Measurements from ENCODE around the gene GRHL1. TPM values are rescaled to one million over a fixed set of nuclear protein-coding genes. Genes with fewer than 3 reads are reported as not detected.
A peak's percentile ranks its signal among the peaks of the same experiment; 100 is the strongest.

Gene GRHL1
- total and polyA plus RNA-seq, 4 donors = 3.6 to 13.7 (median 6.1) TPM

DNA sequence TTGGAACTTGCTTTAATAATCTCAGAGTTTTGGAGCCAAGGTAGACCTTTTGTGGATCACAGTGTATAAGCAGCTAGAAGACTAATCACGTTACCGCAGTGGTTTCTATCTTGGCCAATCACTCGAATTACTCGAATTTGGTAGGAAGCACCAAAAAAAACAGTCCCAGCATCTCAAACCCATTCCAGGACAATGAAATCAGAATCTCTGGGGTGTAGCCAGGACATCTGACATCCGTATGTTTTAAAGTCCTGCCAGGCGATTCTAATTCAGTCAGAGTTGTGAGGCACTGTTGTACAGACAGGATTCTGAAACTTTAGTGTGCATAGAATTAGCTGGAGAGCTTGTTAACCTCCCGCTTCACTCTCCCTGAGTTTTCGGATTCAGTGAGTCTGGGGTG, 30.8 kb downstream of the GRHL1 start:
- peaks cover 2 to 16% (median 4%) of the 10 kb centered on the region in 4 donors for H3K36me3 ChIP-seq (ENCODE audit: control insufficient read depth in 4 of 4, insufficient read depth in 3 of 4, low read depth in 1 of 4, low read length in 3 of 4)
- H3K27ac ChIP-seq (ENCODE audit: low read depth in 1 of 2, low read length in 2 of 2) = no peak overlapping the region
- H3K27me3 ChIP-seq (ENCODE audit: control insufficient read depth in 4 of 4, insufficient read depth in 4 of 4, low read length in 3 of 4) = no peaks in the 10 kb centered on the region
- no peak overlapping the region for H3K4me3 ChIP-seq (ENCODE audit: low read depth in 1 of 3, low read length in 3 of 3)
- no peaks in the 10 kb centered on the region for H3K9me3 ChIP-seq (ENCODE audit: control insufficient read depth in 4 of 4, low read length in 3 of 4)
- peak overlapping the region in 1 of 2 donors; percentile 20 for H3K9ac ChIP-seq (ENCODE audit: low read depth in 1 of 2, low read length in 2 of 2)
- DNase-seq (ENCODE audit: low spot score) = no peak
- WGBS = 85% methylated on average over 8 of the region's 8 CpGs
- H3K4me1 ChIP-seq (ENCODE audit: control insufficient read depth in 4 of 4, insufficient read depth in 4 of 4, low read length in 3 of 4) = peaks cover 0 to 8% (median under 1%) of the 10 kb centered on the region in 4 donors
- no peak for TF ChIP-seq GABPA (IDR thresholded peaks at IDR 0.05 in 1 of 2, conservative IDR thresholded peaks at IDR 0.05 in 1 of 2)
- no peak for TF ChIP-seq EGR1 (IDR thresholded peaks at IDR 0.05; ENCODE audit: low read depth in 2 of 2)
- no peak for TF ChIP-seq SP1 (IDR thresholded peaks at IDR 0.05)
- TF ChIP-seq TAF1 (conservative IDR thresholded peaks at IDR 0.05) = no peak
- TF ChIP-seq, protein P1, sequence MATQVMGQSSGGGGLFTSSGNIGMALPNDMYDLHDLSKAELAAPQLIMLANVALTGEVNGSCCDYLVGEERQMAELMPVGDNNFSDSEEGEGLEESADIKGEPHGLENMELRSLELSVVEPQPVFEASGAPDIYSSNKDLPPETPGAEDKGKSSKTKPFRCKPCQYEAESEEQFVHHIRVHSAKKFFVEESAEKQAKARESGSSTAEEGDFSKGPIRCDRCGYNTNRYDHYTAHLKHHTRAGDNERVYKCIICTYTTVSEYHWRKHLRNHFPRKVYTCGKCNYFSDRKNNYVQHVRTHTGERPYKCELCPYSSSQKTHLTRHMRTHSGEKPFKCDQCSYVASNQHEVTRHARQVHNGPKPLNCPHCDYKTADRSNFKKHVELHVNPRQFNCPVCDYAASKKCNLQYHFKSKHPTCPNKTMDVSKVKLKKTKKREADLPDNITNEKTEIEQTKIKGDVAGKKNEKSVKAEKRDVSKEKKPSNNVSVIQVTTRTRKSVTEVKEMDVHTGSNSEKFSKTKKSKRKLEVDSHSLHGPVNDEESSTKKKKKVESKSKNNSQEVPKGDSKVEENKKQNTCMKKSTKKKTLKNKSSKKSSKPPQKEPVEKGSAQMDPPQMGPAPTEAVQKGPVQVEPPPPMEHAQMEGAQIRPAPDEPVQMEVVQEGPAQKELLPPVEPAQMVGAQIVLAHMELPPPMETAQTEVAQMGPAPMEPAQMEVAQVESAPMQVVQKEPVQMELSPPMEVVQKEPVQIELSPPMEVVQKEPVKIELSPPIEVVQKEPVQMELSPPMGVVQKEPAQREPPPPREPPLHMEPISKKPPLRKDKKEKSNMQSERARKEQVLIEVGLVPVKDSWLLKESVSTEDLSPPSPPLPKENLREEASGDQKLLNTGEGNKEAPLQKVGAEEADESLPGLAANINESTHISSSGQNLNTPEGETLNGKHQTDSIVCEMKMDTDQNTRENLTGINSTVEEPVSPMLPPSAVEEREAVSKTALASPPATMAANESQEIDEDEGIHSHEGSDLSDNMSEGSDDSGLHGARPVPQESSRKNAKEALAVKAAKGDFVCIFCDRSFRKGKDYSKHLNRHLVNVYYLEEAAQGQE (IDR thresholded peaks at IDR 0.05) = no peak

DNA sequence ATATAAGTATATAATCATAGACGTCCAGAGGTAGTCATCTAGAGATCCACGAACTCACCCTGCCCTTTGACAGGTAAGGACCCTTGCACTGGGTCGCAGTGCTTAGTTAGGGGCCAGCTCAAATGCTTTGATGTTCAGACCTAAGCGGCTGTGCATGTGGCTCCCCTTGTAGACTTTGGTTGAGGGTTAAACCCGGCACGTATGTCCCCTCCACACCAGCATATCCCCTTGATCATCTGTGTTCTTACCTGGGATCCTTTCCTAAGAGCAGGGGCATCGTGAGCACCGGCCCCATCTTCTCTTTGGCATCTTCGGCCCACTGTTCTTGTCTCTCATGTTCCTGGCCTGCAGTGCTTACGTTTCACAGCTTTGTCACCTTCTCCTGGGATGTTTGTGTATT, 31.4 kb downstream of the GRHL1 start:
- H3K4me1 ChIP-seq (ENCODE audit: control insufficient read depth in 4 of 4, insufficient read depth in 4 of 4, low read length in 3 of 4) = peaks cover 0 to 8% (median under 1%) of the 10 kb centered on the region in 4 donors
- no peak overlapping the region for H3K4me3 ChIP-seq (ENCODE audit: low read depth in 1 of 3, low read length in 3 of 3)
- TF ChIP-seq SP1 (IDR thresholded peaks at IDR 0.05) (no peak), RAD21 (IDR thresholded peaks at IDR 0.05) (no peak), YY1 (IDR thresholded peaks at IDR 0.05) (no peak), JUND (IDR thresholded peaks at IDR 0.05) (no peak), GABPA (IDR thresholded peaks at IDR 0.05 in 1 of 2, conservative IDR thresholded peaks at IDR 0.05 in 1 of 2) (no peak), FOXA1 (IDR thresholded peaks at IDR 0.05) (no peak), NR2F2 (IDR thresholded peaks at IDR 0.05) (no peak), EGR1 (IDR thresholded peaks at IDR 0.05; ENCODE audit: low read depth in 2 of 2) (no peak), FOXA2 (IDR thresholded peaks at IDR 0.05) (no peak), HNF4G (IDR thresholded peaks at IDR 0.05) (no peak)
- TF ChIP-seq, protein P2, sequence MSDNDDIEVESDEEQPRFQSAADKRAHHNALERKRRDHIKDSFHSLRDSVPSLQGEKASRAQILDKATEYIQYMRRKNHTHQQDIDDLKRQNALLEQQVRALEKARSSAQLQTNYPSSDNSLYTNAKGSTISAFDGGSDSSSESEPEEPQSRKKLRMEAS (IDR thresholded peaks at IDR 0.05) = no peak
- TF ChIP-seq, protein P3, sequence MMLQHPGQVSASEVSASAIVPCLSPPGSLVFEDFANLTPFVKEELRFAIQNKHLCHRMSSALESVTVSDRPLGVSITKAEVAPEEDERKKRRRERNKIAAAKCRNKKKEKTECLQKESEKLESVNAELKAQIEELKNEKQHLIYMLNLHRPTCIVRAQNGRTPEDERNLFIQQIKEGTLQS (IDR thresholded peaks at IDR 0.05) = no peak
- TF ChIP-seq, protein P4, sequence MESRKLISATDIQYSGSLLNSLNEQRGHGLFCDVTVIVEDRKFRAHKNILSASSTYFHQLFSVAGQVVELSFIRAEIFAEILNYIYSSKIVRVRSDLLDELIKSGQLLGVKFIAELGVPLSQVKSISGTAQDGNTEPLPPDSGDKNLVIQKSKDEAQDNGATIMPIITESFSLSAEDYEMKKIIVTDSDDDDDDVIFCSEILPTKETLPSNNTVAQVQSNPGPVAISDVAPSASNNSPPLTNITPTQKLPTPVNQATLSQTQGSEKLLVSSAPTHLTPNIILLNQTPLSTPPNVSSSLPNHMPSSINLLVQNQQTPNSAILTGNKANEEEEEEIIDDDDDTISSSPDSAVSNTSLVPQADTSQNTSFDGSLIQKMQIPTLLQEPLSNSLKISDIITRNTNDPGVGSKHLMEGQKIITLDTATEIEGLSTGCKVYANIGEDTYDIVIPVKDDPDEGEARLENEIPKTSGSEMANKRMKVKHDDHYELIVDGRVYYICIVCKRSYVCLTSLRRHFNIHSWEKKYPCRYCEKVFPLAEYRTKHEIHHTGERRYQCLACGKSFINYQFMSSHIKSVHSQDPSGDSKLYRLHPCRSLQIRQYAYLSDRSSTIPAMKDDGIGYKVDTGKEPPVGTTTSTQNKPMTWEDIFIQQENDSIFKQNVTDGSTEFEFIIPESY (IDR thresholded peaks at IDR 0.05) = no peak
- TF ChIP-seq, protein P5, sequence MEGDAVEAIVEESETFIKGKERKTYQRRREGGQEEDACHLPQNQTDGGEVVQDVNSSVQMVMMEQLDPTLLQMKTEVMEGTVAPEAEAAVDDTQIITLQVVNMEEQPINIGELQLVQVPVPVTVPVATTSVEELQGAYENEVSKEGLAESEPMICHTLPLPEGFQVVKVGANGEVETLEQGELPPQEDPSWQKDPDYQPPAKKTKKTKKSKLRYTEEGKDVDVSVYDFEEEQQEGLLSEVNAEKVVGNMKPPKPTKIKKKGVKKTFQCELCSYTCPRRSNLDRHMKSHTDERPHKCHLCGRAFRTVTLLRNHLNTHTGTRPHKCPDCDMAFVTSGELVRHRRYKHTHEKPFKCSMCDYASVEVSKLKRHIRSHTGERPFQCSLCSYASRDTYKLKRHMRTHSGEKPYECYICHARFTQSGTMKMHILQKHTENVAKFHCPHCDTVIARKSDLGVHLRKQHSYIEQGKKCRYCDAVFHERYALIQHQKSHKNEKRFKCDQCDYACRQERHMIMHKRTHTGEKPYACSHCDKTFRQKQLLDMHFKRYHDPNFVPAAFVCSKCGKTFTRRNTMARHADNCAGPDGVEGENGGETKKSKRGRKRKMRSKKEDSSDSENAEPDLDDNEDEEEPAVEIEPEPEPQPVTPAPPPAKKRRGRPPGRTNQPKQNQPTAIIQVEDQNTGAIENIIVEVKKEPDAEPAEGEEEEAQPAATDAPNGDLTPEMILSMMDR (IDR thresholded peaks at IDR 0.05; ENCODE audit: low read depth, low read length, missing input control) = no peak
- TF ChIP-seq, protein P1 (IDR thresholded peaks at IDR 0.05) = no peak
- H3K9ac ChIP-seq (ENCODE audit: low read depth in 1 of 2, low read length in 2 of 2) = no peak overlapping the region
- no peaks in the 10 kb centered on the region for H3K27me3 ChIP-seq (ENCODE audit: control insufficient read depth in 4 of 4, insufficient read depth in 4 of 4, low read length in 3 of 4)
- WGBS = 93% methylated on average over 10 of the region's 10 CpGs
- no peaks in the 10 kb centered on the region for H3K9me3 ChIP-seq (ENCODE audit: control insufficient read depth in 4 of 4, low read length in 3 of 4)
- H3K27ac ChIP-seq (ENCODE audit: low read depth in 1 of 2, low read length in 2 of 2) = no peak overlapping the region
- H3K36me3 ChIP-seq (ENCODE audit: control insufficient read depth in 4 of 4, insufficient read depth in 3 of 4, low read depth in 1 of 4, low read length in 3 of 4) = peaks cover 2 to 19% (median 7%) of the 10 kb centered on the region in 4 donors
- no peak for DNase-seq (ENCODE audit: low spot score)

Measured in liver (tissue), 9 donors.